HepG2 (cell line): ENCODE measurements around the gene CAPS. TPM values are rescaled to one million over a fixed set of nuclear protein-coding genes. Genes with fewer than 3 reads are reported as not detected.

Experiments
- ATAC-seq: fragments of 200-7000 bp; cut with Tn5 transposase; 3 replicates; pipeline ENCODE4 v1.9.1; 2020; ENCODE audit warnings: mild to moderate bottlenecking, moderate library complexity
- BruUV-seq: library from RNA; stranded (reverse); fragments of 400-500 nt; replicated peaks from 2 replicates; lab custom pipeline; 2021; lab: Mats Ljungman, UMichigan
- CTCF ChIA-PET: fragments of 300-600 bp; formaldehyde crosslinking; extraction: SDS; loops from one replicate; lab custom pipeline; 2021; ENCODE audit warnings: low total read pairs, inconsistent platforms, low intra/inter-chr PET ratio; lab: Yijun Ruan, JAX
- POLR2A ChIA-PET: fragments of 350-600 bp; sonication (Branson Sonifier 250); formaldehyde crosslinking; loops from one replicate; lab custom pipeline; 2020; ENCODE audit warnings: antibody characterized with exemption, inconsistent platforms; lab: Yijun Ruan, JAX
- DNase-seq: peaks from one replicate; pipeline ENCODE4 v3.0.0-alpha.2; 2015; ENCODE audit warnings: low spot score
- FAIRE-seq: peaks from 3 replicates; lab custom pipeline; 2011; peaks lifted over from hg19 to GRCh38; lab: Jason Lieb, UNC
- H2AFZ ChIP-seq: one replicate; pipeline ENCODE4 v1.6.1; 2011; ENCODE audit warnings: low read length, inconsistent platforms
- H3K27ac ChIP-seq: fragments of 300-600 bp; 3 replicates; pipeline ENCODE4 v1.8.0; 2011; ENCODE audit warnings: mixed run types, mild to moderate bottlenecking, mixed read lengths, low read length, inconsistent platforms; ENCODE audit not compliant: insufficient read depth; ENCODE audit errors: extremely low read length
- H3K27me3 ChIP-seq, 2 experiments: fragments of 200-600 bp in 1 of 2; 2 replicates in 1 of 2; 3 replicates in 1 of 2; pipeline versions ENCODE4 v1.6.0 to v1.8.0; 2011; ENCODE audit warnings: low read length in 2 of 2, mild to moderate bottlenecking in 2 of 2, moderate library complexity in 2 of 2, inconsistent platforms in 1 of 2; ENCODE audit not compliant: insufficient read depth in 2 of 2, control insufficient read depth in 1 of 2
- H3K36me3 ChIP-seq, 2 experiments: fragments of 200-600 bp in 1 of 2; replicated peaks in 1 of 2; 2 replicates in 1 of 2; 3 replicates in 1 of 2; pipeline versions ENCODE4 v1.5.1 to v1.8.0; 2011; ENCODE audit warnings: low read length in 2 of 2, inconsistent platforms in 1 of 2; ENCODE audit not compliant: insufficient read depth in 2 of 2, control insufficient read depth in 1 of 2
- H3K4me1 ChIP-seq: 2 replicates; pipeline ENCODE4 v1.5.1; 2012; ENCODE audit warnings: low read length, inconsistent platforms; ENCODE audit not compliant: insufficient read depth
- H3K4me2 ChIP-seq: 2 replicates; pipeline ENCODE4 v1.6.0; 2011; ENCODE audit warnings: low read depth, low read length, inconsistent platforms
- H3K4me3 ChIP-seq, 3 experiments: fragments of 200-600 bp in 1 of 3; sonication (generic), shearing (Covaris generic) in 1 of 3; replicated peaks in 1 of 3; 2 replicates each; pipeline ENCODE4 v1.5.1; 2011 to 2016; ENCODE audit warnings: low read length in 3 of 3, inconsistent platforms in 2 of 3, low read depth in 2 of 3, mild to moderate bottlenecking in 2 of 3, control low read depth in 1 of 3, mixed read lengths in 1 of 3; ENCODE audit not compliant: insufficient read depth in 1 of 3
- H3K79me2 ChIP-seq: one replicate; pipeline ENCODE4 v1.6.1; 2011; ENCODE audit warnings: low read length, inconsistent platforms; ENCODE audit not compliant: insufficient read depth
- H3K9ac ChIP-seq: 2 replicates; pipeline ENCODE4 v1.6.0; 2011; ENCODE audit warnings: mild to moderate bottlenecking, low read depth, low read length, inconsistent platforms; ENCODE audit not compliant: insufficient read depth
- H3K9me3 ChIP-seq: 2 replicates; pipeline ENCODE4 v1.5.1; 2012; ENCODE audit warnings: mild to moderate bottlenecking, low read length
- H4K20me1 ChIP-seq: 2 replicates; pipeline ENCODE4 v1.6.0; 2011; ENCODE audit warnings: inconsistent platforms, mild to moderate bottlenecking, low read length, moderate library complexity; ENCODE audit not compliant: insufficient read depth
- HDAC1 ChIP-seq: sonication (generic); formaldehyde crosslinking; IDR thresholded peaks from 2 replicates; pipeline ENCODE4 v1.5.1; 2020; ENCODE audit warnings: mild to moderate bottlenecking, missing genetic modification reagents
- PTBP1 ChIP-seq: fragments of 200-400 bp; formaldehyde crosslinking; IDR thresholded peaks from 2 replicates; pipeline ENCODE4 v1.6.1; 2018; ENCODE audit warnings: low read length, low read depth; ENCODE audit not compliant: poor library complexity, severe bottlenecking
- SALL2 ChIP-seq: sonication (generic); formaldehyde crosslinking; IDR thresholded peaks from 2 replicates; pipeline ENCODE4 v1.8.1; 2023; ENCODE audit warnings: mild to moderate bottlenecking, missing genetic modification reagents, inconsistent platforms
- ZNF710 ChIP-seq: sonication (generic); formaldehyde crosslinking; IDR thresholded peaks from 2 replicates; pipeline ENCODE4 v1.5.0; 2020; ENCODE audit warnings: mild to moderate bottlenecking, missing genetic modification reagents, borderline replicate concordance
- ZNF781 ChIP-seq: sonication (generic); formaldehyde crosslinking; IDR thresholded peaks from 2 replicates; pipeline ENCODE4 v1.5.1; 2020; ENCODE audit warnings: borderline replicate concordance, mild to moderate bottlenecking, missing genetic modification reagents; ENCODE audit errors: not compliant biosample characterization
- WGBS: methylation state at CpG from one replicate; pipeline ENCODE4 v1.1.6; 2017; ENCODE audit warnings: low lambda C conversion rate; 5-methylcytosine and 5-hydroxymethylcytosine counted together
- in situ Hi-C: cut with HindIII; loops from 2 replicates; pipeline ENCODE4 v1.10.0; 2017; ENCODE audit warnings: low pct_unique_long_range_greater_than_20kb; ENCODE audit not compliant: extremely low pct_ligation_motif_present
- intact Hi-C: fragments of 100-400 bp; cut with micrococcal nuclease; formaldehyde crosslinking; loops from one replicate; pipeline ENCODE4 v1.10.0; 2022; ENCODE audit not compliant: unreplicated experiment
- polyA plus RNA-seq, 8 experiments: library from polyadenylated mRNA; depleted of rRNA in 3 of 8; stranded (reverse) in 7 of 8; unstranded in 1 of 8; fragments of >200 nt; fragmentation: Illumina TruSeq in 4 of 8; extraction: Trizol in 4 of 8; gene quantifications; 2 replicates each; pipeline versions ENCODE4 v1.2.1 to v1.2.3, GENCODE V29; 2011 to 2016; ENCODE audit warnings: low read depth in 4 of 8, missing spikeins in 1 of 8, mixed read lengths in 1 of 8; ENCODE audit not compliant: insufficient read depth in 1 of 8
- total RNA-seq, 5 experiments: library from RNA; depleted of rRNA; stranded (reverse); fragments of >200 nt; fragmentation: Illumina TruSeq; extraction: Trizol; gene quantifications; 2 replicates each; pipeline ENCODE4 v1.2.3, GENCODE V29; 2016; ENCODE audit warnings: low read depth in 1 of 5

CAPS gene
- total and polyA plus RNA-seq, 2 of the 13 experiments (the other 11 are each of a cell fraction or from before 2014, with no cell fraction given), result 3.1 TPM

- TF ChIP-seq SALL2 (CRISPR knock-in tag), result peak; percentile 8; the same call in 1 of the 2 replicates
- TF ChIP-seq PTBP1, result no peak
- TF ChIP-seq ZNF710 (CRISPR knock-in tag), result no peak
- TF ChIP-seq, all 625 proteins: peak for 5
Measured at GRCh38 chr19:5954293-5954692, 40.2 kb downstream of the CAPS start (continued).

GRCh38 chr19:5955636-5955935, 41.5 kb downstream of the CAPS start:
- DNase-seq, result no peak
- Histone ChIP-seq H3K4me1 (peaks cover 84% of the 10 kb centered on the region), H3K27me3 (no peaks in the 10 kb centered on the region), H3K79me2 (peaks cover 96% of the 10 kb centered on the region), H3K36me3 (peaks cover 12 to 22% of the 10 kb centered on the region in 2 experiments; a peak in 4 of 5 replicates), H3K27ac (peak overlapping the region; percentile 58), H3K4me2 (peak overlapping the region; percentile 24), H4K20me1 (peaks cover 5% of the 10 kb centered on the region; the same call in 1 of the 2 replicates), H2AFZ (no peak overlapping the region), H3K9me3 (no peaks in the 10 kb centered on the region), H3K4me3 (no peak overlapping the region), H3K9ac (no peak overlapping the region; the same call in 1 of the 2 replicates)
- in situ Hi-C loops (no loop called here), intact Hi-C loops (loop anchor here (2.0 kb wide), 1 partner anchor 47 kb away; no protein-coding TSS in a partner anchor)
- no peak for FAIRE-seq
- TF ChIP-seq ZNF781 (CRISPR knock-in tag) (no peak), HDAC1 (CRISPR knock-in tag) (peak; percentile 8; the same call in 1 of the 2 replicates)
- BruUV-seq, result no TSS peak
- no peak for ATAC-seq
- 87% methylated on average over 3 of the region's 3 CpGs for WGBS
- ChIA-PET CTCF (no interaction called here), POLR2A (interaction anchor here (1.4 to 3.4 kb wide), 2 partner anchors 23 to 52 kb away, joined by 3 to 13 read pairs; partner anchors contain the start of genes NDUFA11, RANBP3 and VMAC)
